GM06990 (cell line): Measurements from ENCODE around the gene ST6GALNAC4.

Source experiments
- DNase-seq: peaks from one replicate; pipeline ENCODE4 v3.0.0-alpha.2; 2011; ENCODE audit not compliant: insufficient read length; ENCODE audit errors: extremely low read depth
- H3K27me3 ChIP-seq: replicated peaks from 2 replicates; pipeline ENCODE4 v1.6.0; 2011; ENCODE audit warnings: low read length; ENCODE audit not compliant: control insufficient read depth, insufficient read depth
- H3K36me3 ChIP-seq: 2 replicates; pipeline ENCODE4 v1.5.1; 2011; ENCODE audit warnings: low read length; ENCODE audit not compliant: control insufficient read depth, insufficient read depth
- H3K4me3 ChIP-seq: replicated peaks from 2 replicates; pipeline ENCODE4 v1.5.1; 2011; ENCODE audit warnings: low read depth, mild to moderate bottlenecking, control low read depth, low read length
- CTCF ChIP-seq: IDR thresholded peaks from 2 replicates; pipeline ENCODE4 v1.5.1; 2011; ENCODE audit warnings: low read length, control low read depth, mild to moderate bottlenecking, inconsistent platforms; ENCODE audit not compliant: insufficient read depth, poor library complexity, severe bottlenecking

Gene ST6GALNAC4

GRCh38 chr9:127936347-127936852 lies 19.6 kb upstream of the ST6GALNAC4 start:
- Histone ChIP-seq H3K27me3 (no peaks in the 10 kb centered on the region), H3K4me3 (peak overlapping the region; percentile 92)
- no peak for TF ChIP-seq CTCF

GRCh38 chr9:127935765-127936221 lies 19.0 kb upstream of the ST6GALNAC4 start:
- no peak for DNase-seq
- Histone ChIP-seq H3K4me3 (peak overlapping the region; percentile 92), H3K36me3 (peaks cover 1% of the 10 kb centered on the region), H3K27me3 (no peaks in the 10 kb centered on the region)
- no peak for TF ChIP-seq CTCF

More at GRCh38 chr9:127936347-127936852, 19.6 kb upstream of the ST6GALNAC4 start:
- H3K36me3 ChIP-seq: peaks cover 1% of the 10 kb centered on the region
- DNase-seq: no peak

- H3K27me3 ChIP-seq: no peaks in the 10 kb centered on the region
- no peak overlapping the region for H3K4me3 ChIP-seq
- TF ChIP-seq CTCF: no peak
- peaks cover 1% of the 10 kb centered on the region for H3K36me3 ChIP-seq
- no peak for DNase-seq
Observed at GRCh38 chr9:127934986-127935385, 18.1 kb upstream of the ST6GALNAC4 start.

GRCh38 chr9:127934248-127934647 lies 17.4 kb upstream of the ST6GALNAC4 start:
- Histone ChIP-seq H3K27me3 (no peaks in the 10 kb centered on the region), H3K4me3 (no peak overlapping the region), H3K36me3 (peaks cover 1% of the 10 kb centered on the region; the same call in 1 of the 2 replicates)
- DNase-seq: no peak
- no peak for TF ChIP-seq CTCF

GRCh38 chr9:127931092-127931881 lies 14.4 kb upstream of the ST6GALNAC4 start:
- no peaks in the 10 kb centered on the region; the same call in 1 of the 2 replicates for H3K27me3 ChIP-seq
- no peak for DNase-seq
- peak overlapping the region; percentile 63 for H3K4me3 ChIP-seq
- peaks cover 1% of the 10 kb centered on the region; the same call in 1 of the 2 replicates for H3K36me3 ChIP-seq
- TF ChIP-seq CTCF: no peak
